B cell (primary cell): ENCODE results near the gene EFNB3.

Experiments
- CTCF ChIP-seq: fragments of 200-600 bp; IDR thresholded peaks from one replicate; pipeline ENCODE4 v1.8.0; 2022; ENCODE audit warnings: antibody characterized with exemption, mild to moderate bottlenecking
- EZH2 ChIP-seq: IDR thresholded peaks from 2 replicates; pipeline ENCODE4 v1.6.1; 2012; ENCODE audit warnings: borderline replicate concordance, low read depth, mild to moderate bottlenecking, moderate library complexity, low read length; ENCODE audit not compliant: insufficient read depth, poor library complexity, severe bottlenecking

GRCh38 chr17:7712111-7712771 is 7.2 kb downstream of the EFNB3 start:
- TF ChIP-seq CTCF: no peak
- TF ChIP-seq EZH2: no peak
